ENCODE results near the gene ERP29. TPM values are rescaled to one million over a fixed set of nuclear protein-coding genes. Genes with fewer than 3 reads are reported as not detected.

ERP29 gene
- total RNA-seq, 1 donor = 77.4 TPM

DNA sequence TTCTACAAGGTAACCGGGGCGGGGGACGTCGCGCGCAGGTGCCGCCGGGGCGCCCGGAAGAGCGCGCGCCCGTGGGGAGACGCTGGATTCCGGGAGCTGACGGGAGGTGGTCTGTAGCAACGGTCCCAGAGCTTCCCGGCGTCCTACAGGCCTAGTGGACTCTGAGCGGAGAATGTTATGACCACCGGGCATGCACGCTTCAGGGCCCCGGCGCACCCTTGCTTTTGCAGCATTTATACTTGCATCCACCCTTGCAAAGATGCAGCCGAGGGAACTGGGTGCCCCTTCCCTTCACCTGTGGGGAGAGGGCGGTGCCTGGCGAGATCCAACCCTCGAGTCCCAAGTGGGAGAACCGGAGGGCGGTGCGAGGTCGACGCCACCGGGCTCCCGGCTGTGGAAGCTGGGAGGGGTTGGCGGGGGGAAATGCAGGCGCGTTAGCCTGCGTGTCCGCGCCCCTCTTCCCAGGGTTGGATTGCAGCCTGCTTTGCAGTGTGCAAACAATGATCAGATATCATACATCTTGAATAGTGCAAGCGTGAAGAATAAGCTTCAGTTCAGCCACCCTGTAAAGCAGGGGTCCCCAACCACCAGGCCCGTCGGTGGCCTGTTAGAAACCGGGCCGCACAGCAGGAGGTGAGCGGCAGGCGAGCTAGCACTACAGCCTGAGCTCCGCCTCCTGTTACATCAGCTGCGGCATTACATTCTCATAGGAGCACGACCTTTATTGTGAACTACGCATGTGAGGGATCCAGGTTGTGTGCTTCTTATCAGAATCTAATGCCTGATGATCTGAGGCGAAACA is 576 bp downstream of the ERP29 start:
- Histone ChIP-seq H3K27ac (ENCODE audit: low read depth, low read length) (peak overlapping the region; percentile 74), H3K4me1 (ENCODE audit: insufficient read depth, low read length) (peaks cover 24% of the 10 kb centered on the region), H4K20me1 (ENCODE audit: insufficient read depth, low read length) (peaks cover 19% of the 10 kb centered on the region), H3K27me3 (ENCODE audit: insufficient read depth, low read length) (no peaks in the 10 kb centered on the region), H3K4me3 (ENCODE audit: insufficient read depth, low read length) (peak overlapping the region; percentile 99), H3K4me2 (ENCODE audit: insufficient read depth, low read length) (peak overlapping the region; percentile 72), H3K36me3 (ENCODE audit: insufficient read depth, low read length) (no peaks in the 10 kb centered on the region), H3K9me3 (ENCODE audit: low read depth, low read length) (no peaks in the 10 kb centered on the region), H3K79me2 (ENCODE audit: insufficient read depth, low read length) (peaks cover 70% of the 10 kb centered on the region), H2AFZ (ENCODE audit: low read length) (peak overlapping the region; percentile 85)
- DNase-seq (ENCODE audit: insufficient read length, low spot score, missing footprints) = no peak
- TF ChIP-seq, protein P1, sequence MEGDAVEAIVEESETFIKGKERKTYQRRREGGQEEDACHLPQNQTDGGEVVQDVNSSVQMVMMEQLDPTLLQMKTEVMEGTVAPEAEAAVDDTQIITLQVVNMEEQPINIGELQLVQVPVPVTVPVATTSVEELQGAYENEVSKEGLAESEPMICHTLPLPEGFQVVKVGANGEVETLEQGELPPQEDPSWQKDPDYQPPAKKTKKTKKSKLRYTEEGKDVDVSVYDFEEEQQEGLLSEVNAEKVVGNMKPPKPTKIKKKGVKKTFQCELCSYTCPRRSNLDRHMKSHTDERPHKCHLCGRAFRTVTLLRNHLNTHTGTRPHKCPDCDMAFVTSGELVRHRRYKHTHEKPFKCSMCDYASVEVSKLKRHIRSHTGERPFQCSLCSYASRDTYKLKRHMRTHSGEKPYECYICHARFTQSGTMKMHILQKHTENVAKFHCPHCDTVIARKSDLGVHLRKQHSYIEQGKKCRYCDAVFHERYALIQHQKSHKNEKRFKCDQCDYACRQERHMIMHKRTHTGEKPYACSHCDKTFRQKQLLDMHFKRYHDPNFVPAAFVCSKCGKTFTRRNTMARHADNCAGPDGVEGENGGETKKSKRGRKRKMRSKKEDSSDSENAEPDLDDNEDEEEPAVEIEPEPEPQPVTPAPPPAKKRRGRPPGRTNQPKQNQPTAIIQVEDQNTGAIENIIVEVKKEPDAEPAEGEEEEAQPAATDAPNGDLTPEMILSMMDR (IDR thresholded peaks at IDR 0.05; ENCODE audit: extremely low read depth, low read depth, low read length) = no peak

DNA sequence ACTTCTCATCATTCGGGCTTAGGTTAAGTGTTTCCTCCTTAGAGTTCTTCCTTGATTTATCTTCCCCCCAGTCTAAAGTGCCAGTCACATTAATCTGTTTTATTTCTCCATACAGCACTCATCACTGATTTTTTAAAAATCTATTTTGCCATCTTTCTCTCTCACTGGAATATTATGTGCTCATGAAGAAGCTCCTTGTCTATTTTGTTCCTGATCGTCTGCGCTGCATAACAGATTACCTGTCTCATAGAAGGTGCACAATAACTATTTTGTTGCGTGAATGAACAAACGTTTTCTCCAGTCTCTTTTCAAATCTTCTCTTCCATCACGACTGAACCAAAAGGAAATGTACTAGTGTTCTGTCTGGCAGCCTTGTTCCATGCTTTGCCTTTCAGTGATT is 2.7 kb downstream of the ERP29 start:
- no peak for DNase-seq (ENCODE audit: insufficient read length, low spot score, missing footprints)
- Histone ChIP-seq H4K20me1 (ENCODE audit: insufficient read depth, low read length) (peaks cover 24% of the 10 kb centered on the region), H3K36me3 (ENCODE audit: insufficient read depth, low read length) (peaks cover 10% of the 10 kb centered on the region), H3K79me2 (ENCODE audit: insufficient read depth, low read length) (peaks cover 91% of the 10 kb centered on the region), H2AFZ (ENCODE audit: low read length) (no peak overlapping the region), H3K4me2 (ENCODE audit: insufficient read depth, low read length) (no peak overlapping the region), H3K9me3 (ENCODE audit: low read depth, low read length) (no peaks in the 10 kb centered on the region), H3K4me3 (ENCODE audit: insufficient read depth, low read length) (no peak overlapping the region), H3K27me3 (ENCODE audit: insufficient read depth, low read length) (no peaks in the 10 kb centered on the region), H3K4me1 (ENCODE audit: insufficient read depth, low read length) (peaks cover 32% of the 10 kb centered on the region), H3K27ac (ENCODE audit: low read depth, low read length) (no peak overlapping the region)
- TF ChIP-seq, protein P1 (IDR thresholded peaks at IDR 0.05; ENCODE audit: extremely low read depth, low read depth, low read length) = no peak

DNA sequence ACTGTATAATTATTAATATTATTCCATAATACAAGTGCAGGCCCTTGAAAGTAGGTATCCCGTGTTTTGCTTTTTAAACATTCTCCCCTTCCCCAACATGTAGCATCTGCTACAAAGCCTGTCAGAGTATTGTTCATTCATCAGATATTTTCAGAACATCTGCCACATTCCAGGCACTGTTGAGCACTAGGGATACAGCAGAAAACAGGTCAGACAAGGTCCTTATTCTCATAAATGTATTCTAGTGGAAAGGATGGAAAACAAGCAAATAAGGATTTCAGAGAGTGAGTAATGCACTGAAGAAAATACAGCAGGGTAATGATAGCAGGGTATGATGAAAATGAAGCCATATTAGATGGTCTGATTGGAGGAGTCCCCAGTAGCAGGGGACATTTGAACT is 3.8 kb downstream of the ERP29 start:
- TF ChIP-seq, protein P1 (IDR thresholded peaks at IDR 0.05; ENCODE audit: extremely low read depth, low read depth, low read length) = no peak
- Histone ChIP-seq H3K36me3 (ENCODE audit: insufficient read depth, low read length) (peaks cover 17% of the 10 kb centered on the region), H3K4me3 (ENCODE audit: insufficient read depth, low read length) (no peak overlapping the region), H4K20me1 (ENCODE audit: insufficient read depth, low read length) (peaks cover 24% of the 10 kb centered on the region), H2AFZ (ENCODE audit: low read length) (no peak overlapping the region), H3K27ac (ENCODE audit: low read depth, low read length) (no peak overlapping the region), H3K9me3 (ENCODE audit: low read depth, low read length) (no peaks in the 10 kb centered on the region), H3K4me1 (ENCODE audit: insufficient read depth, low read length) (peaks cover 28% of the 10 kb centered on the region), H3K4me2 (ENCODE audit: insufficient read depth, low read length) (no peak overlapping the region), H3K27me3 (ENCODE audit: insufficient read depth, low read length) (no peaks in the 10 kb centered on the region), H3K79me2 (ENCODE audit: insufficient read depth, low read length) (peaks cover 92% of the 10 kb centered on the region)
- no peak for DNase-seq (ENCODE audit: insufficient read length, low spot score, missing footprints)

DNA sequence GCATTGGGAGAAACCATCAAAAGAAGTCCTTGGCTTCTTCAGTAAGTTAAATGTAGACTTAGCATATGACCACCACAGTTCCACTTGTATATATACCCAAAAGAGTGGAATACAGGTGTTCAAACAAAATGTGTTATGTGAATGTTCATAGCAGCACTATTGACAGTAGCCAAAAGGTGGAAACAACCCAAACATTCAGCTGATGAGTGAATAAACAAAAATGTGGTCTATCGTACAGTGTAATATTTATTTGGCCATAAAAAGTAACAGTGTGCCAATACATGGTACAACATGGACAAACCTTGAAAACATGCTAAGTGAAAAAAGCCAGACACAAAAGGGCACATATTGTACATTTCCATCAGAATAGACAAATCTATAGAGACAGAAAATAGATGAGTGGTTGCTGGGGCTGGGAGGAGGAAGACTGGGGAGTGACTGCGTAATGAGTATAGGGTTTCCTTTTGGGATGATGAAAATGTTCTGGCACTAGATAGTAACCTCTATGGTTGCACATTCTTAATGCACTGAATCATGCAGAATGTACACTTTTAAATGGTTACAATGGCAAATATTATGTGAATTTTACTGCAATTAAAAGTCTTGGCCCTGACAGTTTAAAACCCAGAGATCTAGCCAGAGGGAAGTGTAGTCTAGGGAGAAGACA is 5.5 kb downstream of the ERP29 start:
- Histone ChIP-seq H3K4me3 (ENCODE audit: insufficient read depth, low read length) (no peak overlapping the region), H3K79me2 (ENCODE audit: insufficient read depth, low read length) (peaks cover 91% of the 10 kb centered on the region)

More for the DNA sequence above, 5.5 kb downstream of the ERP29 start:
- Histone ChIP-seq H3K27me3 (ENCODE audit: insufficient read depth, low read length) (no peaks in the 10 kb centered on the region), H3K9me3 (ENCODE audit: low read depth, low read length) (no peaks in the 10 kb centered on the region), H2AFZ (ENCODE audit: low read length) (no peak overlapping the region), H3K36me3 (ENCODE audit: insufficient read depth, low read length) (peaks cover 31% of the 10 kb centered on the region), H4K20me1 (ENCODE audit: insufficient read depth, low read length) (peaks cover 24% of the 10 kb centered on the region), H3K27ac (ENCODE audit: low read depth, low read length) (peak overlapping the region; percentile 57), H3K4me2 (ENCODE audit: insufficient read depth, low read length) (peak overlapping the region; percentile 53), H3K4me1 (ENCODE audit: insufficient read depth, low read length) (peaks cover 20% of the 10 kb centered on the region)
- TF ChIP-seq, protein P1 (IDR thresholded peaks at IDR 0.05; ENCODE audit: extremely low read depth, low read depth, low read length) = no peak
- DNase-seq (ENCODE audit: insufficient read length, low spot score, missing footprints) = peak; percentile 86

Data from osteoblast (primary cell).